ENCODE data around the gene CFB.

GRCh38 chr6:31958412-31958740 is 12.5 kb downstream of the CFB start:
- TF ChIP-seq TAF1 (IDR thresholded peaks at IDR 0.05; ENCODE audit: low read depth): no peak
- TF ChIP-seq USF1 (IDR thresholded peaks at IDR 0.05): no peak
- TF ChIP-seq RAD21 (IDR thresholded peaks at IDR 0.05; ENCODE audit: low read depth): no peak
- TF ChIP-seq NFIC (IDR thresholded peaks at IDR 0.05): no peak
- TF ChIP-seq CEBPB (IDR thresholded peaks at IDR 0.05): no peak
- no peak for TF ChIP-seq CREB1 (IDR thresholded peaks at IDR 0.05; ENCODE audit: low read depth)
- TF ChIP-seq REST (IDR thresholded peaks at IDR 0.05; ENCODE audit: low read depth): no peak
- no peak for TF ChIP-seq EGR1 (IDR thresholded peaks at IDR 0.05)
- no peak for TF ChIP-seq FOXM1 (IDR thresholded peaks at IDR 0.05; ENCODE audit: borderline replicate concordance, low read depth)
- no peak for TF ChIP-seq TCF12 (IDR thresholded peaks at IDR 0.05; ENCODE audit: low read depth)
- TF ChIP-seq MAX (IDR thresholded peaks at IDR 0.05): no peak
- TF ChIP-seq YY1 (IDR thresholded peaks at IDR 0.05; ENCODE audit: low read depth): no peak
- no peak for TF ChIP-seq ZBTB7A (IDR thresholded peaks at IDR 0.05; ENCODE audit: low read depth)
